IPS DF 19.7 (cell line): ENCODE results near the gene HEATR5A.
"Not testable (repeated sequence)": the region's sequence is repeated elsewhere in the genome, so short reads cannot be mapped to it uniquely, and the experiment has no call there.

Experiments
- DNase-seq: peaks from one replicate; pipeline ENCODE4 v3.0.0-alpha.2; 2013; ENCODE audit warnings: low read depth, low spot score

The HEATR5A gene

GRCh38 chr14:31420319-31421111 is at the start of gene HEATR5A:
TSS of gene HEATR5A (minus strand) at chr14:31420550. CDS start at chr14:31402975, 17,575 bp downstream.
- DNase-seq = peak; percentile 70

GRCh38 chr14:31466554-31466953 is 46.2 kb upstream of the HEATR5A start:
- DNase-seq = no peak

GRCh38 chr14:31465111-31465510 is 44.8 kb upstream of the HEATR5A start:
- DNase-seq = no peak

GRCh38 chr14:31462450-31462849 is 42.1 kb upstream of the HEATR5A start:
- DNase-seq = not testable (repeated sequence)

GRCh38 chr14:31461545-31461944 is 41.2 kb upstream of the HEATR5A start:
- no peak for DNase-seq

- DNase-seq = no peak
Observed at GRCh38 chr14:31457665-31458659, 37.6 kb upstream of the HEATR5A start.

- no peak for DNase-seq
Observed at GRCh38 chr14:31456841-31457664, 36.7 kb upstream of the HEATR5A start, which contains the start of gene DTD2. TSS of gene DTD2 (minus strand) at chr14:31457506. CDS start at chr14:31457393, 113 bp downstream.

- no peak for DNase-seq
Observed at GRCh38 chr14:31449971-31450610, 29.7 kb upstream of the HEATR5A start.

GRCh38 chr14:31449136-31449535 is 28.8 kb upstream of the HEATR5A start:
- DNase-seq = no peak

GRCh38 chr14:31445703-31446102 is 25.4 kb upstream of the HEATR5A start:
- DNase-seq = no peak

GRCh38 chr14:31442284-31442683 is 21.9 kb upstream of the HEATR5A start:
- no peak for DNase-seq

GRCh38 chr14:31441273-31442111 is 21.1 kb upstream of the HEATR5A start:
- no peak for DNase-seq

- no peak for DNase-seq
Observed at GRCh38 chr14:31440280-31440679, 19.9 kb upstream of the HEATR5A start.

GRCh38 chr14:31439561-31439960 is 19.2 kb upstream of the HEATR5A start:
- DNase-seq = no peak

GRCh38 chr14:31437045-31437691 is 16.8 kb upstream of the HEATR5A start:
- DNase-seq = not testable (repeated sequence)

GRCh38 chr14:31435276-31435675 is 14.9 kb upstream of the HEATR5A start:
- no peak for DNase-seq

GRCh38 chr14:31430634-31431264 is 10.4 kb upstream of the HEATR5A start:
- DNase-seq = no peak

- DNase-seq = no peak
Observed at GRCh38 chr14:31429791-31430190, 9.4 kb upstream of the HEATR5A start.

- no peak for DNase-seq
Observed at GRCh38 chr14:31428011-31428410, 7.7 kb upstream of the HEATR5A start.
